Activated T-helper 1 cell treated with Interleukin-2 at 50 U/mL for 16 hours (primary cell): ENCODE measurements around the gene GPR152.

Experiments used
- DNase-seq: peaks from one replicate; pipeline ENCODE4 v3.0.0-alpha.2; 2020; ENCODE audit warnings: low read depth

GPR152 gene

GRCh38 chr11:67423891-67424613 lies 28.5 kb downstream of the GPR152 start:
- no peak for DNase-seq

GRCh38 chr11:67423466-67423865 lies 29.1 kb downstream of the GPR152 start:
- no peak for DNase-seq

- DNase-seq: no peak
These were observed 29.6 kb downstream of the GPR152 start for GRCh38 chr11:67422891-67423290.

- no peak for DNase-seq
These were observed 31.0 kb downstream of the GPR152 start for GRCh38 chr11:67421430-67422031.

- DNase-seq: peak; percentile 99
These were observed 31.7 kb downstream of the GPR152 start for GRCh38 chr11:67420646-67421429.

- no peak for DNase-seq
These were observed 32.3 kb downstream of the GPR152 start for GRCh38 chr11:67420147-67420645.

- DNase-seq: no peak
These were observed 33.0 kb downstream of the GPR152 start for GRCh38 chr11:67419325-67420049.

- DNase-seq: no peak
These were observed 33.9 kb downstream of the GPR152 start for GRCh38 chr11:67418476-67419281.

- no peak for DNase-seq
These were observed 35.1 kb downstream of the GPR152 start for GRCh38 chr11:67417425-67417824.

GRCh38 chr11:67416416-67417335 lies 35.9 kb downstream of the GPR152 start:
- DNase-seq: peak; percentile 81

GRCh38 chr11:67415501-67416304 lies 36.8 kb downstream of the GPR152 start, which contains the start of gene CARNS1:
CARNS1 (plus strand) TSS chr11:67415678; CDS start chr11:67416200, 522 bp downstream.
- DNase-seq: no peak

GRCh38 chr11:67413266-67413849 lies 39.2 kb downstream of the GPR152 start:
- DNase-seq: no peak

- DNase-seq: no peak
These were observed 39.9 kb downstream of the GPR152 start for GRCh38 chr11:67412495-67413179.

- no peak for DNase-seq
These were observed 40.8 kb downstream of the GPR152 start for GRCh38 chr11:67411785-67412152.

GRCh38 chr11:67410984-67411784 lies 41.3 kb downstream of the GPR152 start:
- DNase-seq: no peak

- DNase-seq: no peak
These were observed 42.1 kb downstream of the GPR152 start for GRCh38 chr11:67410369-67410831.

GRCh38 chr11:67409781-67410368 lies 42.7 kb downstream of the GPR152 start:
- no peak for DNase-seq
